Stimulated activated CD4-positive, alpha-beta T cell treated with anti-CD3 and anti-CD28 coated beads, Interleukin-2, amount 100 ng/mL, for 48 hours (primary cell): ENCODE data around the gene RPEL1.
"Not testable (repeated sequence)": the region's sequence is repeated elsewhere in the genome, so short reads cannot be mapped to it uniquely, and the experiment has no call there.

Experiments used
- DNase-seq, 2 donors: peaks; one replicate each; pipeline ENCODE4 v3.0.0-alpha.2; 2020

Gene RPEL1

DNA sequence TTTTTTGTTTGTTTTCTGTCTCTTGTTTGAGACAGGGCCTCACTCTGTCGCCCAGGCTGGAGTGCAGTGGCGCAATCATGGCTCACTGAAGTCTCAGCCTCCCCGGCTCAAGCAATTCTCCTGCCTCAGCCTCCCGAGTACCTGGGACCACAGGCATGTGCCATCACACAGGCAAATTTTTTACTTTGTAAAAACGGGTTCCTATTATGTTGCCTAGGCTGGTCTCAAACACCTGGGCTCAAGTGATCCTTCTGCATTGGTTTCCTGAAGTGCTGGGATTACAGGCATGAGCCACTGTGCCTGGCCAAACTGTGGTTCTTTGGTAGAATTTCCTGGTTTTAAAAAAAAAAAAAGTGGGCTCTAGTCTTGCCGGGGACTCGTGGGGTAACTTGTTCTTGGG lies at the start of gene RPEL1:
RPEL1 (plus strand) TSS at position 301 of the 400 bp plus-strand sequence. CDS start 110 bp downstream, outside the sequence.
- not testable (repeated sequence) for DNase-seq

GRCh38 chr10:103196516-103196915 lies 49.2 kb upstream of the RPEL1 start:
- DNase-seq = no peak

DNA sequence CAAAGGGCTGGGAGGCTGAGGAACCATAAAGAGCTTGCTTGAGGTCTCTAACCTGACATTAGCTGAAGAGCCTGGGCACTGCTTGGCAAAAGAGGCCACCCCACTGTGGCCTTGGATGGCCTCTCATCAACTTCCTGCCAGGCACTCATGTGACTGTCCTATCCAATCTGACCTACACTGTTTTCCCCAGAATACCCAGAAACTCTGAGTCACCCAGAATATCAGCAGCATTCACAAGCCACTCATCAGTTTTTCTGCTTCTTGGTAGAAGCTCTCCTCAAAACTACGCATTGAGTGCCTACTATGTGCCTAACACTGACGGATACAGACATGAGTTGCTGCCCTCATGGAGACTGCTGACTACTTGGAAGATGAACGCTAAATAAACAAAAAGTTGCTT lies 48.5 kb upstream of the RPEL1 start:
- peak; percentile 10 to 13 for DNase-seq

GRCh38 chr10:103197903-103198302 lies 47.8 kb upstream of the RPEL1 start:
- no peak for DNase-seq

DNA sequence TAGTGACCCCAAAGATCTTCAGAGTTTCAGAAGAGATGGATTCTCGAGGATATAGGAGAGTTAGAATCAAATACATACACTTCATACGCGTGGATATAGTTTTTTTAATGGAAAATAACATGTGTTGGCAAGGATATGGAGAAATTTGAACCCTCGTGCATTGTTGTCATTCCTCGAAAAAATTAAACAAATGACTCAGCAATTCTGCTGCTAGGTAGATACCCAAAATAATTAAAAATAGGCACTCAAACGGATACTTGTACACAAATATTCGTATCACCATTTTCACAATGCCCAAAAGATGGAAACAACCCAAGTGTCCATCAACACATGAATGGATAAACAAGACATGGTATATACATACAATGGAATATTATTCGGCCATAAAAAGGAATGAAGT lies 47.0 kb upstream of the RPEL1 start:
- no peak for DNase-seq

- no peak for DNase-seq
Observed at GRCh38 chr10:103199488-103199887, 46.2 kb upstream of the RPEL1 start.

- no peak for DNase-seq
Observed at GRCh38 chr10:103202319-103202718, 43.4 kb upstream of the RPEL1 start.

DNA sequence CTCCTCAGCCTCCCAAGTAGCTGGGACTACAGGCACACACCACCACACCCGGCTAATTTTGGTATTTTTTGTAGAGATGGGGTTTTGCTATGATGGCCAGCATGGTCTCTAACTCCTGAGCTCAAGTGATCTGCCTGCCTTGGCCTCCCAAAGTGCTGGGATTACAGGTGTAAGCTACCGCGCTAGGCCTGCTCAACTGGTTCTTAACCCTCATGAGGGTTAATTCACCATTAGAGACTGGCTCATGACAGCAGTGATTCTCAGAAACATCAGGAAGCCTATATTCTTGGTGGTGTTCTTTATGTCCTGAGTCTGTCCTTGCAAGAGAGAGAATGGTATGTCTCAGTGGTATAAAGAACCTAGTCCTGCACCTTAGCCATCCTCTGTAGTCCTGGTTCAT lies 42.2 kb upstream of the RPEL1 start:
- DNase-seq = no peak

DNA sequence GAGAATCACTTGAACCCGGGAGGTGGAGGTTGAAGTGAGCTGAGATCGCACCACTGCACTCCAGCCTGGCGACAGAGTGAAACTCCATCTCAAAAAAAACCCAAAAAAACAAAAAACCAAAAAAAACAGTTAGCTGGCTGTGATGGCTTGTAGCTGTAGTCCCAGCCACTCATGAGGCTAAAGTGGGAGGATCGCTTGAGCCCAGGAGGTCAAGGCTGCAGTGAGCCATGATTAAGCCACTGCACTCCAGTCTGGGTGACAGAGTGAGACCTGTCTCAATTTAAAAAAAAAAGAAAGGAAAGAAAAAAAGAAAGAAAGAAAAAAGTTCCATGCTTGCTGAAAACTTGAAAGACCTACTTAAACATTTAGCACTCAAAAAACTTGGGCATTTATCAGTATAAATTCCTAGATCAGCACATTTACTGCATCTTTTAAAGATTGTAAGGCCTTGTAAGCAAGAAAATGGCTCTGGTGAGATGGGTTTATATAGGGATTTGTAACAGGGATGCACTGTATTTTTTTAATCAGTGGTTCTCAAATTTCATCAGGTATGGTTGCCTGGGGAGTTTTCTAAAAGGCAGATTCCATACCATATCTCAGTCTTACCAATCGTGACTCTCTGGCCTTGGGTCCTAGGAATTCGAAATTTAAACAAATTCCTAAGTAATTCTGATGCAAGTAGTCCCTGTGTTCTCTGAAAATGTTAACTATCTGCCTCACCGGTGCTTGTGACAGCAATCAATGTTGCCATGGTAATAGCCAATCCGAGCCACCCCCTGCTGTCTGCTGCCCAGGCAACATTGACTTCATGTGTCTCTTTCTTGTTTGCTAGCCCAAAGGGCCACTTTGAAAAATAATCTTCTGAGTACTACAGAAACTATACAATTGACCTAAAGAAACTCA lies 41.1 kb upstream of the RPEL1 start:
- no peak for DNase-seq

GRCh38 chr10:103205401-103205800 lies 40.3 kb upstream of the RPEL1 start:
- DNase-seq = not testable (repeated sequence)

- DNase-seq = not testable (repeated sequence)
Observed at GRCh38 chr10:103206715-103207114, 39.0 kb upstream of the RPEL1 start.

DNA sequence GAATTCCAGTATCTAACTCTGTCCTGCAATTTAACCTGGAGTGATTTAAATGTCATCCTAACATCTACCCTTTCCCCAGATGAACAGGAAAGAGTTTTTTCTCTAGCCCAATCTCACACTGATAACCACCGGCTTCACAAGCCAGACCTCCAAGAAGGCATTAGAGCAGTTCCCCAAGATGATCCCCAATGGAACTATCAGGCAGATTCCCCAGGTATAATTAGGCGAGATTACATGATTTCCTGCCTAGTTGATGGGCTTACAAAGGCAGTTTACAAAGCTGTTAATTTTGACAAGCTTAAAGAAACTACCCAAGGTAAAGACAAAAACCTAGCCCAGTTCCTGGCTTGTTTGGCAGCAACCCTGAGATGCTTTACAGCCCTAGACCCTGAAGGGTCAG lies 38.5 kb upstream of the RPEL1 start:
- no peak for DNase-seq

GRCh38 chr10:103207643-103208042 lies 38.0 kb upstream of the RPEL1 start:
- DNase-seq = not testable (repeated sequence)

GRCh38 chr10:103210262-103210661 lies 35.4 kb upstream of the RPEL1 start:
- not testable (repeated sequence) for DNase-seq

DNA sequence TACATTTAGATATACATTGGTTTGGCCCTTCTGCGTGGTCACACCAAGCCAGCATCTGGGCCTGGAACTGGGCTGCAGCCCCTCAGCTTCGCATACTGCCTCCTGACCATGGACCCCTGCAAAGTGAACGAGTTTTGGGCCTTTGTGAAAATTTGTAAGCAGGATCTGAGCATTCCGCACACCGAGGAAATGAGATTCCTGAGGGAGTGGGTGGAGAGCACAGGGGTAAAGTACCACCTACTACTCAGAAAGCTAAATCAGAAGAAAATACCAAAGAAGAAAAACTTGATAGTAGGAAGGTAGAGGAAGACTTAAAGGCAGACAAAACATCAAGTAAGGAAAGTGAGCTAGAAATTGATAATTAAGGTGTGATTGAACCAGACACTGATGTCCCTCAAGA lies 30.1 kb upstream of the RPEL1 start:
- DNase-seq = no peak

DNA sequence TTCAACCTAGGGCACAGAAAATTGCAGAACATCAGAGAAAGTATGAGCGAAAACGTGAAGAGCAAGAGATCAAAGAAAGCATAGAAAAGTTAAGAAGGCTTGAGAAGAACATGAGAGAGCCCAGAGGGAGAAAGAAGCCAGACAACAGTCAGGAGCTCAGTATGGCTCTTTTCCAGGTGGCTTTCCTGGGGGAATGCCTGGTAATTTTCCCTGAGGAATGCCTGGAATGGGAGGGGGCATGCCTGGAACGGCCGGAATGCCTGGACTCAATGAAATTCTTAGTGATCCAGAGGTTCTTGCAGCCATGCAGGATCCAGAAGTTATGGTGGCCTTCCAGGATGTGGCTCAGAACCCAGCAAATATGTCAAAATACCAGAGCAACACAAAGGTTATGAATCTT lies 29.3 kb upstream of the RPEL1 start:
- DNase-seq = not testable (repeated sequence)

- DNase-seq = no peak
Observed at GRCh38 chr10:103224133-103224532, 21.6 kb upstream of the RPEL1 start.

- DNase-seq = not testable (repeated sequence)
Observed at GRCh38 chr10:103224721-103225120, 21.0 kb upstream of the RPEL1 start.

- DNase-seq = no peak
Observed at GRCh38 chr10:103225939-103226338, 19.7 kb upstream of the RPEL1 start.

- no peak for DNase-seq
Observed at GRCh38 chr10:103227416-103227815, 18.3 kb upstream of the RPEL1 start.

- DNase-seq = no peak
Observed at GRCh38 chr10:103231047-103231551, 14.6 kb upstream of the RPEL1 start.

GRCh38 chr10:103232131-103232673 lies 13.5 kb upstream of the RPEL1 start:
- DNase-seq = no peak

- no peak for DNase-seq
Observed at GRCh38 chr10:103232772-103233488, 12.8 kb upstream of the RPEL1 start.

- DNase-seq = no peak
Observed at GRCh38 chr10:103235775-103236174, 9.9 kb upstream of the RPEL1 start.
